ENCODE measurements around the gene IGF1. TPM values are rescaled to one million over a fixed set of nuclear protein-coding genes. Genes with fewer than 3 reads are reported as not detected.

IGF1 gene
- 0.64 to 1.4 TPM (median 1.3 TPM) in 3 replicates for total RNA-seq
- long read RNA-seq = 0 reads

- no peak within 1 kb of the TSS for H3K27ac Mint-ChIP-seq (ENCODE audit: unreplicated experiment)
- DNase-seq (ENCODE audit: low spot score) = no peak
- no peaks in the 10 kb centered on the region for H3K9me3 Mint-ChIP-seq (ENCODE audit: low read depth)
These were observed at the start of gene IGF1 for GRCh38 chr12:102480406-102480805. IGF1 (minus strand) TSS chr12:102480563; CDS start chr12:102480381, 182 bp downstream.

GRCh38 chr12:102528111-102528510, 47.7 kb upstream of the IGF1 start:
- TF ChIP-seq CTCF (IDR thresholded peaks at IDR 0.05) = no peak
- H3K27me3 Mint-ChIP-seq (ENCODE audit: low read depth) = no peaks in the 10 kb centered on the region
- H3K27ac Mint-ChIP-seq (ENCODE audit: unreplicated experiment) = no peak overlapping the region
- H3K36me3 Mint-ChIP-seq (ENCODE audit: low read depth) = no peaks in the 10 kb centered on the region
- H3K9me3 Mint-ChIP-seq (ENCODE audit: low read depth) = no peaks in the 10 kb centered on the region
- H3K4me1 Mint-ChIP-seq (ENCODE audit: low read depth) = no peaks in the 10 kb centered on the region
- H3K4me3 Mint-ChIP-seq (ENCODE audit: unreplicated experiment) = no peak overlapping the region
- DNase-seq (ENCODE audit: low spot score) = no peak

More at GRCh38 chr12:102480406-102480805, at the start of gene IGF1:
- Mint-ChIP-seq H3K27me3 (ENCODE audit: low read depth) (peaks cover 2% of the 10 kb centered on the region), H3K4me1 (ENCODE audit: low read depth) (peaks cover 12% of the 10 kb centered on the region), H3K4me3 (ENCODE audit: unreplicated experiment) (no peak within 1 kb of the TSS), H3K36me3 (ENCODE audit: low read depth) (no peaks in the 10 kb centered on the region)
- TF ChIP-seq CTCF (IDR thresholded peaks at IDR 0.05) = peak; percentile 65

GRCh38 chr12:102527171-102527720, 46.9 kb upstream of the IGF1 start:
- TF ChIP-seq CTCF (IDR thresholded peaks at IDR 0.05) = no peak
- Mint-ChIP-seq H3K27ac (ENCODE audit: unreplicated experiment) (no peak overlapping the region), H3K9me3 (ENCODE audit: low read depth) (no peaks in the 10 kb centered on the region), H3K4me1 (ENCODE audit: low read depth) (no peaks in the 10 kb centered on the region), H3K36me3 (ENCODE audit: low read depth) (no peaks in the 10 kb centered on the region), H3K4me3 (ENCODE audit: unreplicated experiment) (no peak overlapping the region), H3K27me3 (ENCODE audit: low read depth) (no peaks in the 10 kb centered on the region)
- no peak for DNase-seq (ENCODE audit: low spot score)

- no peak for TF ChIP-seq CTCF (IDR thresholded peaks at IDR 0.05)
- no peaks in the 10 kb centered on the region for H3K9me3 Mint-ChIP-seq (ENCODE audit: low read depth)
- H3K36me3 Mint-ChIP-seq (ENCODE audit: low read depth) = no peaks in the 10 kb centered on the region
- H3K4me1 Mint-ChIP-seq (ENCODE audit: low read depth) = no peaks in the 10 kb centered on the region
- no peaks in the 10 kb centered on the region for H3K27me3 Mint-ChIP-seq (ENCODE audit: low read depth)
- no peak for DNase-seq (ENCODE audit: low spot score)
- H3K4me3 Mint-ChIP-seq (ENCODE audit: unreplicated experiment) = no peak overlapping the region
- no peak overlapping the region for H3K27ac Mint-ChIP-seq (ENCODE audit: unreplicated experiment)
These were observed 46.3 kb upstream of the IGF1 start for GRCh38 chr12:102526656-102527055.

GRCh38 chr12:102522768-102523167, 42.4 kb upstream of the IGF1 start:
- H3K36me3 Mint-ChIP-seq (ENCODE audit: low read depth) = no peaks in the 10 kb centered on the region
- no peak overlapping the region for H3K27ac Mint-ChIP-seq (ENCODE audit: unreplicated experiment)
- H3K9me3 Mint-ChIP-seq (ENCODE audit: low read depth) = no peaks in the 10 kb centered on the region
- H3K4me1 Mint-ChIP-seq (ENCODE audit: low read depth) = no peaks in the 10 kb centered on the region
- no peak for DNase-seq (ENCODE audit: low spot score)
- H3K27me3 Mint-ChIP-seq (ENCODE audit: low read depth) = no peaks in the 10 kb centered on the region
- H3K4me3 Mint-ChIP-seq (ENCODE audit: unreplicated experiment) = no peak overlapping the region
- TF ChIP-seq CTCF (IDR thresholded peaks at IDR 0.05) = no peak

Data from chondrocyte (in vitro differentiated cells).